CD14-positive monocyte (primary cell): ENCODE data around the gene BTG2. TPM values are rescaled to one million over a fixed set of nuclear protein-coding genes. Genes with fewer than 3 reads are reported as not detected.

Source experiments
- DNase-seq, 3 donors: peaks; one replicate each; pipeline ENCODE4 v3.0.0-alpha.2; 2011 to 2022
- H2AFZ ChIP-seq: 2 replicates; pipeline ENCODE4 v1.6.0; 2012; ENCODE audit warnings: mild to moderate bottlenecking, low read depth, low read length, inconsistent platforms; ENCODE audit not compliant: insufficient read depth, poor library complexity, severe bottlenecking
- H3K27ac ChIP-seq, 2 donors: 1 replicate in 1 of 2; 2 replicates in 1 of 2; pipeline ENCODE4 v1.5.1; 2012 to 2013; ENCODE audit warnings: low read length in 2 of 2, control low read depth in 1 of 2, inconsistent platforms in 1 of 2, low read depth in 1 of 2, mild to moderate bottlenecking in 1 of 2
- H3K27me3 ChIP-seq, 2 donors: one replicate each; pipeline versions ENCODE4 v1.6.0 to v1.6.1; 2011 to 2013; ENCODE audit warnings: low read length in 2 of 2; ENCODE audit not compliant: control insufficient read depth in 2 of 2, insufficient read depth in 2 of 2
- H3K36me3 ChIP-seq, 2 donors: replicated peaks in 1 of 2; 1 replicate in 1 of 2; 2 replicates in 1 of 2; pipeline versions ENCODE4 v1.5.1 to v1.6.1; 2012 to 2013; ENCODE audit warnings: low read length in 2 of 2, control low read depth in 1 of 2, inconsistent platforms in 1 of 2, mild to moderate bottlenecking in 1 of 2; ENCODE audit not compliant: insufficient read depth in 2 of 2, control insufficient read depth in 1 of 2
- H3K4me1 ChIP-seq, 2 donors: 1 replicate in 1 of 2; 2 replicates in 1 of 2; pipeline versions ENCODE4 v1.5.1 to v1.6.1; 2012 to 2013; ENCODE audit warnings: low read length in 2 of 2, control low read depth in 1 of 2, inconsistent platforms in 1 of 2, mild to moderate bottlenecking in 1 of 2, moderate library complexity in 1 of 2; ENCODE audit not compliant: insufficient read depth in 2 of 2, control insufficient read depth in 1 of 2
- H3K4me2 ChIP-seq: replicated peaks from 2 replicates; pipeline ENCODE3; 2012; ENCODE audit warnings: low read length, moderate library complexity, mild to moderate bottlenecking; ENCODE audit not compliant: poor library complexity, severe bottlenecking; ENCODE audit errors: extremely low read depth
- H3K4me3 ChIP-seq, 3 experiments: fragments of 200-600 bp in 1 of 3; sonication (generic) in 1 of 3; replicated peaks in 1 of 3; 1 replicate in 2 of 3; 2 replicates in 1 of 3; pipeline ENCODE4 v1.5.1; 2011 to 2013; ENCODE audit warnings: low read length in 3 of 3, mild to moderate bottlenecking in 3 of 3, control low read depth in 2 of 3, low read depth in 2 of 3, inconsistent platforms in 1 of 3, moderate library complexity in 1 of 3
- H3K79me2 ChIP-seq: 2 replicates; pipeline ENCODE4 v1.6.0; 2012; ENCODE audit warnings: mild to moderate bottlenecking, control low read depth, inconsistent platforms, low read length, moderate library complexity; ENCODE audit not compliant: insufficient read depth
- H3K9ac ChIP-seq: 2 replicates; pipeline ENCODE4 v1.6.0; 2017; ENCODE audit warnings: low read length, mild to moderate bottlenecking; ENCODE audit not compliant: insufficient read depth, poor library complexity, severe bottlenecking
- H3K9me3 ChIP-seq, 2 donors: replicated peaks in 1 of 2; 1 replicate in 1 of 2; 2 replicates in 1 of 2; pipeline versions ENCODE4 v1.5.1 to v1.6.1; 2012 to 2013; ENCODE audit warnings: low read length in 2 of 2, control low read depth in 1 of 2; ENCODE audit not compliant: control insufficient read depth in 1 of 2, insufficient read depth in 1 of 2
- H4K20me1 ChIP-seq: 2 replicates; pipeline ENCODE4 v1.6.0; 2012; ENCODE audit warnings: mild to moderate bottlenecking, low read length, control low read depth, moderate library complexity; ENCODE audit not compliant: insufficient read depth
- H3K27ac Mint-ChIP-seq, 7 donors: one replicate each; pipeline ENCODE4 v1.8.0; 2020; ENCODE audit warnings: mild to moderate bottlenecking in 7 of 7, mixed read lengths in 7 of 7, moderate library complexity in 6 of 7, inconsistent platforms in 2 of 7
- H3K27me3 Mint-ChIP-seq, 3 donors: one replicate each; pipeline ENCODE4 v1.8.0; 2021 to 2022; ENCODE audit warnings: low read depth in 3 of 3, mild to moderate bottlenecking in 3 of 3, mixed read lengths in 3 of 3, moderate library complexity in 3 of 3, inconsistent platforms in 1 of 3
- H3K36me3 Mint-ChIP-seq, 2 donors: one replicate each; pipeline ENCODE4 v1.8.0; 2020; ENCODE audit warnings: mixed read lengths in 2 of 2, inconsistent platforms in 1 of 2, mild to moderate bottlenecking in 1 of 2
- H3K4me1 Mint-ChIP-seq: one replicate; pipeline ENCODE4 v1.8.0; 2020; ENCODE audit warnings: mild to moderate bottlenecking, mixed read lengths
- H3K4me3 Mint-ChIP-seq, 2 donors: one replicate each; pipeline ENCODE4 v1.8.0; 2020; ENCODE audit warnings: mild to moderate bottlenecking in 2 of 2, mixed read lengths in 2 of 2, moderate library complexity in 1 of 2
- H3K9me3 Mint-ChIP-seq, 7 donors: one replicate each; pipeline ENCODE4 v1.8.0; 2020 to 2022; ENCODE audit warnings: mixed read lengths in 7 of 7, mild to moderate bottlenecking in 6 of 7, moderate library complexity in 6 of 7, inconsistent platforms in 2 of 7
- CTCF ChIP-seq: fragments of 200-600 bp; IDR thresholded peaks from one replicate; pipeline ENCODE4 v1.8.0; 2022; ENCODE audit warnings: antibody characterized with exemption, mild to moderate bottlenecking
- WGBS: methylation state at CpG from one replicate; pipeline ENCODE4 v1.1.5; 2013; ENCODE audit warnings: missing lambda C conversion rate; ENCODE audit not compliant: insufficient coverage; 5-methylcytosine and 5-hydroxymethylcytosine counted together
- intact Hi-C, 2 donors: fragments of 100-400 bp; cut with micrococcal nuclease; formaldehyde crosslinking; loops; one replicate each; pipeline versions ENCODE4 v1.15.0 to v1.15.1; 2023
- polyA plus RNA-seq, 3 donors: library from polyadenylated mRNA; depleted of rRNA in 1 of 3; unstranded in 2 of 3; stranded (reverse) in 1 of 3; fragments of 300-500 nt in 2 of 3; fragments of >200 nt in 1 of 3; fragmentation: Illumina TruSeq in 2 of 3; gene quantifications; 1 replicate in 2 of 3; 2 replicates in 1 of 3; pipeline ENCODE4 v1.2.3, GENCODE V29; 2012 to 2021

BTG2 gene
- polyA plus RNA-seq, 3 donors, result 293 to 539 (median 483) TPM

DNA sequence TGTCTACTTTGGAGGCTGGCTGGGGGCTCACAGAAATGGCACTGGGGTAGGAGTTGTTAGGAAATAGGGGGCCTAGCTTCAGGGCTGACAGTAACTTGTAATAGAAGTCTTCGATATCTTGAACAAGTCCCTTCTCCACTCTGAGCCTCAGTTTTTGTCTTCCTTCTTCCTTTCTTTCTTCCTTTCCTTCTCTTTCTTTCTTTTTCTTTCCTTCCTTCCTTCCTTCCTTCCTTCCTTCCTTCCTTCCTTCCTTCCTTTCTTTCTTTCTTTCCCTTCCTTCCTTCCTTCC is 12.9 kb downstream of the BTG2 start:
- no peak overlapping the region for H2AFZ ChIP-seq
- H3K27me3 ChIP-seq, result no peaks in the 10 kb centered on the region
- H3K4me3 ChIP-seq, result no peak overlapping the region
- no peaks in the 10 kb centered on the region for H3K9me3 ChIP-seq
- no peak overlapping the region for H3K27ac ChIP-seq
- H3K27ac Mint-ChIP-seq, result no peak overlapping the region
- H3K9me3 Mint-ChIP-seq, result peaks cover 0 to 3% (median 2%) of the 10 kb centered on the region in 7 donors
- no peak for DNase-seq
- peaks cover 34% of the 10 kb centered on the region in 2 donors for H3K4me1 ChIP-seq
- H3K36me3 ChIP-seq, result no peaks in the 10 kb centered on the region
- no peak overlapping the region for H3K4me3 Mint-ChIP-seq
- WGBS, result no CpG with 5 or more reads among the region's 1 CpG
- H3K27me3 Mint-ChIP-seq, result peaks cover 0 to 4% (median 2%) of the 10 kb centered on the region in 3 donors
- H3K79me2 ChIP-seq, result no peaks in the 10 kb centered on the region
- peaks cover 42% of the 10 kb centered on the region for H3K4me1 Mint-ChIP-seq
- intact Hi-C loops, result no loop called here
- no peak for TF ChIP-seq CTCF
- peaks cover 8 to 12% of the 10 kb centered on the region in 2 donors for H3K36me3 Mint-ChIP-seq
- H4K20me1 ChIP-seq, result peaks cover 3% of the 10 kb centered on the region
- no peak overlapping the region for H3K4me2 ChIP-seq
- H3K9ac ChIP-seq, result no peak overlapping the region

GRCh38 chr1:203320591-203321272 is 15.4 kb downstream of the BTG2 start:
- Histone ChIP-seq H4K20me1 (no peaks in the 10 kb centered on the region), H3K79me2 (no peaks in the 10 kb centered on the region), H3K9ac (no peak overlapping the region), H3K36me3 (no peaks in the 10 kb centered on the region), H3K9me3 (no peaks in the 10 kb centered on the region), H3K4me1 (peaks cover 60% of the 10 kb centered on the region in 2 donors), H3K27ac (peak overlapping the region in 1 of 2 donors; percentile 53), H3K4me3 (peak overlapping the region in 1 of 3 experiments; percentile 11), H3K4me2 (peak overlapping the region; percentile 39), H2AFZ (peak overlapping the region; percentile 41), H3K27me3 (no peaks in the 10 kb centered on the region)
- Mint-ChIP-seq H3K27ac (peak overlapping the region; percentile 23 to 88 (median 86)), H3K36me3 (no peaks in the 10 kb centered on the region), H3K9me3 (peaks cover 0 to 2% (median 0%) of the 10 kb centered on the region in 7 donors), H3K4me1 (peaks cover 66% of the 10 kb centered on the region), H3K4me3 (peak overlapping the region in 1 of 2 donors; percentile 53), H3K27me3 (peaks cover 0 to 2% (median 2%) of the 10 kb centered on the region in 3 donors)
- intact Hi-C loops, result no loop called here
- 0% methylated on average over 4 of the region's 6 CpGs for WGBS
- DNase-seq, result peak in 2 of 3 donors; percentile 54 to 69
- no peak for TF ChIP-seq CTCF
